HEK293T (cell line): ENCODE results near the gene KRTCAP2.
A peak's percentile ranks its signal among the peaks of the same experiment; 100 is the strongest.

Experiments used
- BHLHE40 ChIP-seq: fragments of 450-650 bp; IDR thresholded peaks from 2 replicates; pipeline ENCODE4 v1.6.1; 2016; ENCODE audit warnings: mild to moderate bottlenecking, moderate library complexity, borderline replicate concordance
- CTBP1 ChIP-seq: fragments of 450-650 bp; IDR thresholded peaks from 2 replicates; pipeline ENCODE4 v1.6.1; 2016; ENCODE audit warnings: borderline replicate concordance
- ELF4 ChIP-seq: fragments of 450-650 bp; IDR thresholded peaks from 2 replicates; pipeline ENCODE4 v1.6.1; 2017; ENCODE audit warnings: antibody characterized with exemption
- FOXA1 ChIP-seq: fragments of 450-650 bp; IDR thresholded peaks from 2 replicates; pipeline ENCODE4 v1.6.1; 2016; ENCODE audit warnings: mild to moderate bottlenecking
- FOXM1 ChIP-seq: fragments of 450-650 bp; IDR thresholded peaks from 2 replicates; pipeline ENCODE4 v1.6.1; 2017; ENCODE audit warnings: mild to moderate bottlenecking, borderline replicate concordance
- HDGF ChIP-seq: fragments of 450-650 bp; IDR thresholded peaks from 2 replicates; pipeline ENCODE4 v1.6.1; 2017; ENCODE audit warnings: antibody characterized with exemption, borderline replicate concordance
- L3MBTL2 ChIP-seq: fragments of 450-650 bp; conservative IDR thresholded peaks from 2 replicates; pipeline ENCODE4 v1.6.1; 2016; ENCODE audit warnings: mild to moderate bottlenecking
- LEF1 ChIP-seq: fragments of 450-650 bp; IDR thresholded peaks from 2 replicates; pipeline ENCODE4 v1.6.1; 2017; ENCODE audit warnings: mild to moderate bottlenecking, borderline replicate concordance
- SP1 ChIP-seq: fragments of 450-650 bp; IDR thresholded peaks from 2 replicates; pipeline ENCODE4 v1.6.1; 2017
- SUZ12 ChIP-seq: fragments of 450-650 bp; IDR thresholded peaks from 2 replicates; pipeline ENCODE4 v1.6.1; 2016; ENCODE audit warnings: mild to moderate bottlenecking
- TARDBP ChIP-seq: fragments of 450-650 bp; IDR thresholded peaks from 2 replicates; pipeline ENCODE4 v1.6.1; 2016
- TF ChIP-seq, protein P1 (sequence below): fragments of 450-650 bp; IDR thresholded peaks from 2 replicates; pipeline ENCODE4 v1.6.1; 2016

DNA sequence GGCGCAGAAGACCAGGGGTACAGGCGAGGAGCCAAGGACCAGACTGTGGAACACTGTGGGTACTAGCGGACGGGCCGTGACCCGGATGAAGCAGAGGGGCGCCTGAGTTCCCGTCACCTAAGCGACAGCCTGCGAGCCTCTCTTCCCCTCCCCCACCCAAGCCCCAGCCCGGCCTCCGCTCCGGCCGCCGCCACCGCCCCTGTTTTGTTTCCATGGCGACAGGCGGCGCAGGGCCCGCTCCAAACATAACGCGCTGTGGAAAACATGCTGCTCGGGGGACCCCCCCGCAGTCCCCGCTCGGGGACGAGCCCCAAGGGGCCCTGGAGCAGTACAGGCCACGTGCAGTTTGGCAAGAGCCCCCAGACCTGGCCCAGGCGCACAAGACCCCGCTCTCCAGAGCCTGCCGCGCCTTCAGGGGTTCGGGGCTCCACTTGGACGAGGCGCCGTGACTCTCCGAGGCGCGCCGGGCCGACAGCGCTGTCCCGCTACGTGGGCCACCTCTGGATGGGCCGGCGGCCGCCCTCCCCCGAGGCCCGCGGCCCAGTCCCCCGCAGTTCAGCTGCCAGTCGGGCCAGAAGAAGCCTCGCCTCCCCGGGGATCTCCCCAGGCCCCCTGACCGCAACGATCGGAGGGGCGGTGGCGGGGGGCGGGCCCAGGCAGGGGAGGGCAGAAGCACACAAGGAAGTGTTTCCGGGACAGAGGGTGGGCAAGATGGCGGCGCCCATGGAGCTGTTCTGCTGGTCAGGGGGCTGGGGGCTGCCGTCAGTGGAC is 35.6 kb upstream of the KRTCAP2 start, which contains the start of gene MTX1:
- 0 out of 2 replicates have a peak, but pooled peaks have one; percentile 2 for TF ChIP-seq FOXM1
- no peak for TF ChIP-seq BHLHE40
- no peak; the same call in 1 of the 2 replicates for TF ChIP-seq ELF4
- no peak for TF ChIP-seq HDGF
- TF ChIP-seq TARDBP, result no peak
- TF ChIP-seq FOXA1, result no peak
- TF ChIP-seq SUZ12, result no peak
- no peak for TF ChIP-seq SP1
- TF ChIP-seq, protein P1, sequence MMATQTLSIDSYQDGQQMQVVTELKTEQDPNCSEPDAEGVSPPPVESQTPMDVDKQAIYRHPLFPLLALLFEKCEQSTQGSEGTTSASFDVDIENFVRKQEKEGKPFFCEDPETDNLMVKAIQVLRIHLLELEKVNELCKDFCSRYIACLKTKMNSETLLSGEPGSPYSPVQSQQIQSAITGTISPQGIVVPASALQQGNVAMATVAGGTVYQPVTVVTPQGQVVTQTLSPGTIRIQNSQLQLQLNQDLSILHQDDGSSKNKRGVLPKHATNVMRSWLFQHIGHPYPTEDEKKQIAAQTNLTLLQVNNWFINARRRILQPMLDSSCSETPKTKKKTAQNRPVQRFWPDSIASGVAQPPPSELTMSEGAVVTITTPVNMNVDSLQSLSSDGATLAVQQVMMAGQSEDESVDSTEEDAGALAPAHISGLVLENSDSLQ, result no peak
- no peak for TF ChIP-seq LEF1
- peak; percentile 67 for TF ChIP-seq L3MBTL2
- TF ChIP-seq CTBP1, result no peak
